Thyroid gland (tissue), 4 donors: ENCODE results near the gene FLOT2. TPM values are rescaled to one million over a fixed set of nuclear protein-coding genes. Genes with fewer than 3 reads are reported as not detected.

Experiments
- DNase-seq, 2 donors: peaks; one replicate each; pipeline ENCODE4 v3.0.0-alpha.2; 2019
- H3K27ac ChIP-seq, 3 donors: fragments of 200-600 bp; sonication (generic); 1 replicate in 2 of 3; 2 replicates in 1 of 3; pipeline ENCODE4 v1.5.1; 2016 to 2019; ENCODE audit warnings: mild to moderate bottlenecking in 1 of 3, moderate library complexity in 1 of 3
- H3K27me3 ChIP-seq: fragments of 200-600 bp; sonication (generic); one replicate; pipeline ENCODE4 v1.5.1; 2019
- H3K36me3 ChIP-seq, 2 donors: fragments of 200-600 bp; sonication (generic); one replicate each; pipeline ENCODE4 v1.5.1; 2016 to 2019
- H3K4me1 ChIP-seq, 2 donors: fragments of 200-600 bp; sonication (generic); one replicate each; pipeline ENCODE4 v1.5.1; 2017 to 2019
- H3K4me3 ChIP-seq, 3 donors: fragments of 200-600 bp; sonication (generic); replicated peaks in 1 of 3; 1 replicate in 2 of 3; 2 replicates in 1 of 3; pipeline ENCODE4 v1.5.1; 2016; ENCODE audit warnings: mild to moderate bottlenecking in 1 of 3
- H3K9me3 ChIP-seq: fragments of 200-600 bp; sonication (generic); one replicate; pipeline ENCODE4 v1.5.1; 2017
- POLR2A ChIP-seq, 2 donors: fragments of 450-650 bp; IDR thresholded peaks; one replicate each; pipeline ENCODE4 v1.6.1; 2017; ENCODE audit warnings: antibody characterized with exemption in 2 of 2, mild to moderate bottlenecking in 2 of 2, moderate library complexity in 1 of 2
- WGBS, 2 donors: methylation state at CpG; one replicate each; pipeline ENCODE4 v1.1.5; 2017; 5-methylcytosine and 5-hydroxymethylcytosine counted together
- intact Hi-C: fragments of 100-400 bp; cut with DNase I; formaldehyde crosslinking; loops from one replicate; pipeline ENCODE4 v1.15.1; 2023
- total RNA-seq, 4 donors: library from RNA; depleted of rRNA; stranded (reverse); fragments of >200 nt; gene quantifications; one replicate each; pipeline ENCODE4 v1.2.3, GENCODE V29; 2016
- TF ChIP-seq, protein P1 (sequence below), 6 experiments: fragments of 200-600 bp in 3 of 6; fragments of 450-650 bp in 3 of 6; sonication (generic) in 3 of 6; IDR thresholded peaks; one replicate each; pipeline ENCODE4 v1.5.1; 2016 to 2019; ENCODE audit warnings: antibody characterized with exemption in 6 of 6, mild to moderate bottlenecking in 2 of 6, inconsistent platforms in 1 of 6, moderate library complexity in 1 of 6

Gene FLOT2
- total RNA-seq, 4 donors from 2014 or later = 55.0 to 75.0 (median 62.7) TPM

- Histone ChIP-seq H3K27ac (no peak overlapping the region), H3K9me3 (no peaks in the 10 kb centered on the region), H3K4me3 (no peak overlapping the region), H3K27me3 (no peaks in the 10 kb centered on the region), H3K36me3 (peaks cover 5 to 7% of the 10 kb centered on the region in 2 donors), H3K4me1 (no peaks in the 10 kb centered on the region)
- DNase-seq = no peak
- WGBS, 2 donors = 86 to 91% methylated on average over 3 of the region's 3 CpGs
- no peak for TF ChIP-seq POLR2A (IDR thresholded peaks at IDR 0.05)
- TF ChIP-seq, protein P1, sequence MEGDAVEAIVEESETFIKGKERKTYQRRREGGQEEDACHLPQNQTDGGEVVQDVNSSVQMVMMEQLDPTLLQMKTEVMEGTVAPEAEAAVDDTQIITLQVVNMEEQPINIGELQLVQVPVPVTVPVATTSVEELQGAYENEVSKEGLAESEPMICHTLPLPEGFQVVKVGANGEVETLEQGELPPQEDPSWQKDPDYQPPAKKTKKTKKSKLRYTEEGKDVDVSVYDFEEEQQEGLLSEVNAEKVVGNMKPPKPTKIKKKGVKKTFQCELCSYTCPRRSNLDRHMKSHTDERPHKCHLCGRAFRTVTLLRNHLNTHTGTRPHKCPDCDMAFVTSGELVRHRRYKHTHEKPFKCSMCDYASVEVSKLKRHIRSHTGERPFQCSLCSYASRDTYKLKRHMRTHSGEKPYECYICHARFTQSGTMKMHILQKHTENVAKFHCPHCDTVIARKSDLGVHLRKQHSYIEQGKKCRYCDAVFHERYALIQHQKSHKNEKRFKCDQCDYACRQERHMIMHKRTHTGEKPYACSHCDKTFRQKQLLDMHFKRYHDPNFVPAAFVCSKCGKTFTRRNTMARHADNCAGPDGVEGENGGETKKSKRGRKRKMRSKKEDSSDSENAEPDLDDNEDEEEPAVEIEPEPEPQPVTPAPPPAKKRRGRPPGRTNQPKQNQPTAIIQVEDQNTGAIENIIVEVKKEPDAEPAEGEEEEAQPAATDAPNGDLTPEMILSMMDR (IDR thresholded peaks at IDR 0.05) = no peak
- intact Hi-C loops = no loop called here
Measured at GRCh38 chr17:28874750-28875149, 22.8 kb downstream of the FLOT2 start.

- H3K4me3 ChIP-seq = no peak overlapping the region
- no peaks in the 10 kb centered on the region for H3K27me3 ChIP-seq
- H3K27ac ChIP-seq = no peak overlapping the region
- TF ChIP-seq, protein P1 (IDR thresholded peaks at IDR 0.05) = no peak
- TF ChIP-seq POLR2A (IDR thresholded peaks at IDR 0.05) = no peak
- no peaks in the 10 kb centered on the region for H3K36me3 ChIP-seq
- DNase-seq = no peak
- no peaks in the 10 kb centered on the region for H3K4me1 ChIP-seq
- 82 to 91% methylated on average over 7 of the region's 7 CpGs for WGBS, 2 donors
- intact Hi-C loops = no loop called here
- no peaks in the 10 kb centered on the region for H3K9me3 ChIP-seq
Measured at GRCh38 chr17:28873839-28874238, 23.7 kb downstream of the FLOT2 start.

DNA sequence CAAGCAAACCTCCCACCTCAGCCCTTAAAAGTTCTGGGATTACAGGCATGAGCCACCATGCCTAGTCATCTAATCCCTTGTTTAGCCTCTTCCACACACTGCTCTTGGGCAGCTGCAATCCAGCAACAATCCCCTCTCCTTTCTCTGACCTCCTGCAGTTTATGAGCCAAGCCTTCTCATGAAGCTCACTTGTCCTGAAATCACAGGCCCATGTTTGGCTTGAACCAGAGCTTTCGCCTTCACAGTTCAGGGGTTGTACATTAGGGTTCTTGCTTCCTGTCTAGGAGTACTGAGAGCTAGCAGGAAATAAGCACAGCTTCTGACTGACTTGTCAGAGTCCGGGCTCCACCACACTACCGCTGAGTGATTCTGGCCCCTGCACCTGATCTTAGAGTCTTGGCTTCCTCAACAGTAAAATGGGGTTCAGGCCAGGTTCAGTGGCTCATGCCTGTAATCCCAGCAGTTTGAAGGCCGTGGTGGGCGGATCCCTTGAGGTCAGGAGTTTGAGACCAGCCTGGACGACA, 26.4 kb downstream of the FLOT2 start:
- DNase-seq = no peak
- no peaks in the 10 kb centered on the region for H3K4me1 ChIP-seq
- intact Hi-C loops = no loop called here
- H3K4me3 ChIP-seq = no peak overlapping the region
- H3K9me3 ChIP-seq = no peaks in the 10 kb centered on the region
- H3K27ac ChIP-seq = no peak overlapping the region
- no peaks in the 10 kb centered on the region for H3K27me3 ChIP-seq
- no peaks in the 10 kb centered on the region for H3K36me3 ChIP-seq
- WGBS, 2 donors = 81% methylated on average over 6 of the region's 6 CpGs
- TF ChIP-seq, protein P1 (IDR thresholded peaks at IDR 0.05) = no peak
- TF ChIP-seq POLR2A (IDR thresholded peaks at IDR 0.05) = no peak

GRCh38 chr17:28867276-28867675, 30.3 kb downstream of the FLOT2 start:
- Histone ChIP-seq H3K4me1 (no peaks in the 10 kb centered on the region), H3K4me3 (no peak overlapping the region), H3K27me3 (no peaks in the 10 kb centered on the region), H3K9me3 (no peaks in the 10 kb centered on the region), H3K27ac (no peak overlapping the region), H3K36me3 (no peaks in the 10 kb centered on the region)
- TF ChIP-seq, protein P1 (IDR thresholded peaks at IDR 0.05) = no peak
- no peak for TF ChIP-seq POLR2A (IDR thresholded peaks at IDR 0.05)
- no peak for DNase-seq
- intact Hi-C loops = no loop called here
- 85 to 86% methylated on average over 7 of the region's 7 CpGs for WGBS, 2 donors

GRCh38 chr17:28865946-28866752, 31.4 kb downstream of the FLOT2 start:
- WGBS, 2 donors = 86 to 88% methylated on average over 13 of the region's 13 CpGs
- Histone ChIP-seq H3K4me1 (no peaks in the 10 kb centered on the region), H3K27ac (no peak overlapping the region), H3K4me3 (no peak overlapping the region), H3K36me3 (no peaks in the 10 kb centered on the region), H3K9me3 (no peaks in the 10 kb centered on the region), H3K27me3 (no peaks in the 10 kb centered on the region)
- intact Hi-C loops = no loop called here
- TF ChIP-seq, protein P1 (IDR thresholded peaks at IDR 0.05) = no peak
- no peak for TF ChIP-seq POLR2A (IDR thresholded peaks at IDR 0.05)
- DNase-seq = no peak
